Mesendoderm (in vitro differentiated cells): Measurements from ENCODE around the gene P2RX3.

Source experiments
- DNase-seq: peaks from one replicate; pipeline ENCODE4 v3.0.0; 2013
- H2AK5ac ChIP-seq: 2 replicates; pipeline ENCODE4 v1.6.1; 2013; ENCODE audit warnings: low read length, inconsistent platforms
- H2BK120ac ChIP-seq: 2 replicates; pipeline ENCODE4 v1.6.1; 2013; ENCODE audit warnings: low read depth, mild to moderate bottlenecking, low read length, moderate library complexity, mixed read lengths
- H2BK15ac ChIP-seq: replicated peaks from 2 replicates; pipeline ENCODE4 v1.6.1; 2013; ENCODE audit warnings: low read depth, mild to moderate bottlenecking, moderate library complexity
- H2BK5ac ChIP-seq: 2 replicates; pipeline ENCODE4 v1.6.1; 2013; ENCODE audit warnings: low read length, inconsistent platforms
- H3K18ac ChIP-seq: 2 replicates; pipeline ENCODE4 v1.6.1; 2013; ENCODE audit warnings: mild to moderate bottlenecking, low read length, mixed read lengths
- H3K23ac ChIP-seq: one replicate; pipeline ENCODE4 v1.6.1; 2013; ENCODE audit warnings: low read length
- H3K27ac ChIP-seq: 2 replicates; pipeline ENCODE4 v1.5.1; 2013; ENCODE audit warnings: low read depth, mild to moderate bottlenecking, inconsistent platforms, low read length, moderate library complexity
- H3K27me3 ChIP-seq: 2 replicates; pipeline ENCODE4 v1.6.1; 2013; ENCODE audit warnings: low read length, control low read depth, mild to moderate bottlenecking, inconsistent platforms; ENCODE audit not compliant: insufficient read depth, poor library complexity
- H3K36me3 ChIP-seq: 2 replicates; pipeline ENCODE4 v1.6.1; 2013; ENCODE audit warnings: low read length, inconsistent platforms; ENCODE audit not compliant: control insufficient read depth, insufficient read depth
- H3K4ac ChIP-seq: one replicate; pipeline ENCODE4 v1.6.1; 2013; ENCODE audit warnings: low read depth, mild to moderate bottlenecking, low read length, moderate library complexity
- H3K4me1 ChIP-seq: 2 replicates; pipeline ENCODE4 v1.6.1; 2013; ENCODE audit warnings: low read depth, low read length, inconsistent platforms; ENCODE audit not compliant: control insufficient read depth
- H3K4me2 ChIP-seq: 2 replicates; pipeline ENCODE4 v1.6.1; 2013; ENCODE audit warnings: low read length
- H3K4me3 ChIP-seq: 2 replicates; pipeline ENCODE4 v1.5.1; 2013; ENCODE audit warnings: mild to moderate bottlenecking, low read length
- H3K56ac ChIP-seq: one replicate; pipeline ENCODE4 v1.6.1; 2013; ENCODE audit warnings: low read length
- H3K79me1 ChIP-seq: 2 replicates; pipeline ENCODE4 v1.6.1; 2013; ENCODE audit warnings: low read length, inconsistent platforms
- H3K79me2 ChIP-seq: 2 replicates; pipeline ENCODE4 v1.6.1; 2013; ENCODE audit warnings: mild to moderate bottlenecking, low read length; ENCODE audit not compliant: control insufficient read depth, insufficient read depth
- H3K9ac ChIP-seq: 2 replicates; pipeline ENCODE4 v1.6.1; 2013; ENCODE audit warnings: low read length, inconsistent platforms
- H4K5ac ChIP-seq: one replicate; pipeline ENCODE4 v1.6.1; 2013; ENCODE audit warnings: low read length
- H4K8ac ChIP-seq: one replicate; pipeline ENCODE4 v1.6.1; 2013; ENCODE audit warnings: low read depth, mild to moderate bottlenecking, control low read depth, low read length, moderate library complexity
- WGBS: extraction: QIAGEN DNeasy Blood & Tissue Kit; methylation state at CpG from one replicate; pipeline ENCODE4 v1.1.7; 2013; ENCODE audit warnings: low lambda C conversion rate, missing lambda C conversion rate; ENCODE audit not compliant: insufficient coverage; ENCODE audit errors: extremely low coverage; 5-methylcytosine and 5-hydroxymethylcytosine counted together

Gene P2RX3

GRCh38 chr11:57339328-57339727, 1.2 kb downstream of the P2RX3 start:
- H3K4me2 ChIP-seq, result no peak overlapping the region
- H4K5ac ChIP-seq, result no peak overlapping the region
- WGBS, result no CpG with 5 or more reads among the region's 5 CpGs
- H3K18ac ChIP-seq, result no peak overlapping the region
- no peak overlapping the region for H3K56ac ChIP-seq
- H3K4ac ChIP-seq, result no peak overlapping the region
- H2BK15ac ChIP-seq, result no peak overlapping the region
- no peak overlapping the region for H4K8ac ChIP-seq
- peaks cover 11% of the 10 kb centered on the region for H3K79me2 ChIP-seq
- H2BK120ac ChIP-seq, result no peak overlapping the region
- peaks cover 7% of the 10 kb centered on the region for H3K79me1 ChIP-seq
- no peaks in the 10 kb centered on the region for H3K36me3 ChIP-seq
- no peak for DNase-seq
- H2BK5ac ChIP-seq, result no peak overlapping the region
- H3K27ac ChIP-seq, result no peak overlapping the region
- H2AK5ac ChIP-seq, result no peak overlapping the region
- H3K4me3 ChIP-seq, result no peak overlapping the region
- no peak overlapping the region for H3K9ac ChIP-seq
- peaks cover 6% of the 10 kb centered on the region for H3K4me1 ChIP-seq
- no peaks in the 10 kb centered on the region for H3K27me3 ChIP-seq
- H3K23ac ChIP-seq, result no peak overlapping the region

GRCh38 chr11:57340039-57340615, 2.0 kb downstream of the P2RX3 start:
- H4K5ac ChIP-seq, result no peak overlapping the region
- H2BK120ac ChIP-seq, result no peak overlapping the region
- H3K27me3 ChIP-seq, result no peaks in the 10 kb centered on the region
- H3K23ac ChIP-seq, result no peak overlapping the region
- H2BK15ac ChIP-seq, result no peak overlapping the region
- DNase-seq, result peak; percentile 54
- H3K4me1 ChIP-seq, result peaks cover 3% of the 10 kb centered on the region
- H3K4me3 ChIP-seq, result no peak overlapping the region
- no peak overlapping the region for H2BK5ac ChIP-seq
- no peak overlapping the region for H3K27ac ChIP-seq
- H3K9ac ChIP-seq, result no peak overlapping the region
- WGBS, result no CpG with 5 or more reads among the region's 12 CpGs
- peaks cover under 1% of the 10 kb centered on the region for H3K79me1 ChIP-seq
- no peaks in the 10 kb centered on the region for H3K36me3 ChIP-seq
- H3K56ac ChIP-seq, result peak overlapping the region; percentile 28
- H3K18ac ChIP-seq, result no peak overlapping the region
- H3K4ac ChIP-seq, result no peak overlapping the region
- H4K8ac ChIP-seq, result no peak overlapping the region
- H3K4me2 ChIP-seq, result no peak overlapping the region
- peaks cover 3% of the 10 kb centered on the region for H3K79me2 ChIP-seq
- H2AK5ac ChIP-seq, result no peak overlapping the region

- no peak for DNase-seq
- Histone ChIP-seq H2AK5ac (no peak overlapping the region), H4K8ac (no peak overlapping the region), H3K4me2 (no peak overlapping the region), H3K79me1 (no peaks in the 10 kb centered on the region), H3K27me3 (no peaks in the 10 kb centered on the region), H3K4me1 (peaks cover 4% of the 10 kb centered on the region), H3K4ac (no peak overlapping the region), H3K4me3 (no peak overlapping the region), H3K56ac (no peak overlapping the region), H2BK15ac (no peak overlapping the region), H4K5ac (no peak overlapping the region), H3K36me3 (no peaks in the 10 kb centered on the region), H2BK120ac (no peak overlapping the region), H3K9ac (no peak overlapping the region), H3K27ac (no peak overlapping the region), H3K79me2 (no peaks in the 10 kb centered on the region), H3K23ac (no peak overlapping the region), H3K18ac (no peak overlapping the region), H2BK5ac (no peak overlapping the region)
- no CpG with 5 or more reads among the region's 6 CpGs for WGBS
Measured at GRCh38 chr11:57341250-57341808, 3.2 kb downstream of the P2RX3 start.

- H4K8ac ChIP-seq, result no peak overlapping the region
- peaks cover 4% of the 10 kb centered on the region for H3K4me1 ChIP-seq
- no peak overlapping the region for H2BK120ac ChIP-seq
- no peak for DNase-seq
- no peak overlapping the region for H4K5ac ChIP-seq
- no peak overlapping the region for H3K4me3 ChIP-seq
- H2BK5ac ChIP-seq, result no peak overlapping the region
- no peak overlapping the region for H3K4me2 ChIP-seq
- no peak overlapping the region for H3K23ac ChIP-seq
- H3K36me3 ChIP-seq, result no peaks in the 10 kb centered on the region
- H3K79me1 ChIP-seq, result no peaks in the 10 kb centered on the region
- no peak overlapping the region for H3K4ac ChIP-seq
- no peak overlapping the region for H2AK5ac ChIP-seq
- no peak overlapping the region for H3K18ac ChIP-seq
- no peak overlapping the region for H3K56ac ChIP-seq
- H3K27ac ChIP-seq, result no peak overlapping the region
- H3K79me2 ChIP-seq, result no peaks in the 10 kb centered on the region
- WGBS, result no CpG with 5 or more reads among the region's 11 CpGs
- H3K9ac ChIP-seq, result no peak overlapping the region
- no peaks in the 10 kb centered on the region for H3K27me3 ChIP-seq
- H2BK15ac ChIP-seq, result no peak overlapping the region
Measured at GRCh38 chr11:57342702-57343101, 4.5 kb downstream of the P2RX3 start.

GRCh38 chr11:57343825-57344224, 5.7 kb downstream of the P2RX3 start:
- Histone ChIP-seq H3K4me1 (peaks cover 4% of the 10 kb centered on the region), H3K23ac (no peak overlapping the region), H3K56ac (no peak overlapping the region), H3K18ac (no peak overlapping the region), H3K79me2 (no peaks in the 10 kb centered on the region), H3K4ac (no peak overlapping the region), H3K9ac (no peak overlapping the region), H4K5ac (no peak overlapping the region), H3K36me3 (no peaks in the 10 kb centered on the region), H2BK15ac (no peak overlapping the region), H3K27me3 (no peaks in the 10 kb centered on the region), H2BK5ac (no peak overlapping the region), H4K8ac (no peak overlapping the region), H2BK120ac (no peak overlapping the region), H3K4me2 (no peak overlapping the region), H3K4me3 (no peak overlapping the region), H3K27ac (no peak overlapping the region), H2AK5ac (no peak overlapping the region), H3K79me1 (no peaks in the 10 kb centered on the region)
- WGBS, result no CpG with 5 or more reads among the region's 7 CpGs
- no peak for DNase-seq

- Histone ChIP-seq H3K27ac (no peak overlapping the region), H3K4me2 (no peak overlapping the region), H2AK5ac (no peak overlapping the region), H3K79me2 (no peaks in the 10 kb centered on the region), H3K4me3 (no peak overlapping the region), H3K27me3 (no peaks in the 10 kb centered on the region), H3K56ac (no peak overlapping the region), H2BK15ac (no peak overlapping the region), H3K18ac (no peak overlapping the region), H3K4ac (no peak overlapping the region), H4K8ac (no peak overlapping the region), H2BK5ac (no peak overlapping the region), H3K23ac (no peak overlapping the region), H3K36me3 (no peaks in the 10 kb centered on the region), H3K4me1 (peaks cover 4% of the 10 kb centered on the region), H2BK120ac (no peak overlapping the region), H3K79me1 (no peaks in the 10 kb centered on the region), H4K5ac (no peak overlapping the region), H3K9ac (no peak overlapping the region)
- no CpG with 5 or more reads among the region's 10 CpGs for WGBS
- no peak for DNase-seq
Measured at GRCh38 chr11:57344826-57345225, 6.7 kb downstream of the P2RX3 start.
